H1 (cell line): Measurements from ENCODE around the gene GTPBP10. TPM values are rescaled to one million over a fixed set of nuclear protein-coding genes. Genes with fewer than 3 reads are reported as not detected.

ENCODE experiments used
- polyA plus RNA-seq, 7 experiments: library from polyadenylated mRNA; depleted of rRNA in 3 of 7; stranded (reverse) in 5 of 7; unstranded in 2 of 7; fragments of >200 nt in 5 of 7; fragments of 200-250 nt in 2 of 7; gene quantifications; 1 replicate in 5 of 7; 2 replicates in 1 of 7; 4 replicates in 1 of 7; pipeline versions ENCODE4 v1.2.1 to v1.2.3, GENCODE V29; 2011 to 2013; ENCODE audit warnings: missing spikeins in 2 of 7, mixed read lengths in 2 of 7
- total RNA-seq: library from RNA; stranded (reverse); fragmentation: NEBNext Ultra II Directional; extraction: Animal tissue kit (Norgen Biotek cat#: 25700); gene quantifications from 2 replicates; pipeline ENCODE4 v1.2.1, GENCODE V29; 2021

The GTPBP10 gene
- total and polyA plus RNA-seq, 2 of the 8 experiments (the other 6 are each of a cell fraction or from before 2014, with no cell fraction given), result 4.4 to 21.2 TPM

Other genes starting within 250 kb of the GTPBP10 start
- gene STEAP1, start 192.2 kb upstream of the GTPBP10 start, total RNA-seq, result 8.1 and 9.5 TPM in 2 replicates
- gene STEAP1, start 192.2 kb upstream of the GTPBP10 start, polyA plus RNA-seq (2011; rRNA removed), result 3.6 and 9.2 TPM in 2 replicates
- gene STEAP2, start 135.0 kb upstream of the GTPBP10 start, total RNA-seq, result 17.4 and 18.4 TPM in 2 replicates
- 9.4 and 13.4 TPM in 2 replicates for gene STEAP2, start 135.0 kb upstream of the GTPBP10 start, polyA plus RNA-seq (2011; rRNA removed)
- 3.2 and 3.8 TPM in 2 replicates for gene CFAP69, start 101.5 kb upstream of the GTPBP10 start, total RNA-seq
- 1.00 and 1.0 TPM in 2 replicates for gene CFAP69, start 101.5 kb upstream of the GTPBP10 start, polyA plus RNA-seq (2011; rRNA removed)
- not detected in 2 replicates for gene FAM237B, start 25.4 kb upstream of the GTPBP10 start, total RNA-seq
- gene FAM237B, start 25.4 kb upstream of the GTPBP10 start, polyA plus RNA-seq (2011; rRNA removed), result not detected in 2 replicates
- gene CLDN12, start 56.7 kb downstream of the GTPBP10 start, total RNA-seq, result 47.3 and 49.2 TPM in 2 replicates
- 124 and 127 TPM in 2 replicates for gene CLDN12, start 56.7 kb downstream of the GTPBP10 start, polyA plus RNA-seq (2011; rRNA removed)
- gene PTTG1IP2, start 122.9 kb downstream of the GTPBP10 start, total RNA-seq, result not detected in 2 replicates
- gene PTTG1IP2, start 122.9 kb downstream of the GTPBP10 start, polyA plus RNA-seq (2011; rRNA removed), result not detected in 2 replicates
- gene CDK14, start 249.6 kb downstream of the GTPBP10 start, total RNA-seq, result 47.3 and 48.8 TPM in 2 replicates
- 3.1 and 5.5 TPM in 2 replicates for gene CDK14, start 249.6 kb downstream of the GTPBP10 start, polyA plus RNA-seq (2011; rRNA removed)